Ishikawa (cell line): ENCODE data around the gene COLQ.

ENCODE experiments used
- CEBPB ChIP-seq: IDR thresholded peaks from 2 replicates; pipeline ENCODE4 v1.6.1; 2012
- CREB1 ChIP-seq: IDR thresholded peaks from 2 replicates; pipeline ENCODE4 v1.6.1; 2012; ENCODE audit warnings: low read depth
- EGR1 ChIP-seq: IDR thresholded peaks from 2 replicates; pipeline ENCODE4 v1.6.1; 2012
- EP300 ChIP-seq: IDR thresholded peaks from 2 replicates; pipeline ENCODE4 v1.6.1; 2012; ENCODE audit warnings: borderline replicate concordance
- FOXM1 ChIP-seq: IDR thresholded peaks from 2 replicates; pipeline ENCODE4 v1.6.1; 2012; ENCODE audit warnings: low read depth, borderline replicate concordance
- MAX ChIP-seq: IDR thresholded peaks from 2 replicates; pipeline ENCODE4 v1.6.1; 2012
- NFIC ChIP-seq: IDR thresholded peaks from 2 replicates; pipeline ENCODE4 v1.6.1; 2012
- RAD21 ChIP-seq: IDR thresholded peaks from 2 replicates; pipeline ENCODE4 v1.6.1; 2012; ENCODE audit warnings: low read depth
- REST ChIP-seq: IDR thresholded peaks from 2 replicates; pipeline ENCODE4 v1.6.1; 2012; ENCODE audit warnings: low read depth, mild to moderate bottlenecking
- TAF1 ChIP-seq: IDR thresholded peaks from 2 replicates; pipeline ENCODE4 v1.6.1; 2012; ENCODE audit warnings: low read depth, mild to moderate bottlenecking
- TCF12 ChIP-seq: IDR thresholded peaks from 2 replicates; pipeline ENCODE4 v1.6.1; 2012; ENCODE audit warnings: low read depth
- TEAD4 ChIP-seq: IDR thresholded peaks from 2 replicates; pipeline ENCODE4 v1.6.1; 2012
- USF1 ChIP-seq: IDR thresholded peaks from 2 replicates; pipeline ENCODE4 v1.6.1; 2012
- YY1 ChIP-seq: IDR thresholded peaks from 2 replicates; pipeline ENCODE4 v1.6.1; 2012; ENCODE audit warnings: low read depth
- ZBTB7A ChIP-seq: IDR thresholded peaks from 2 replicates; pipeline ENCODE4 v1.6.1; 2012; ENCODE audit warnings: low read depth

Gene COLQ

GRCh38 chr3:15475161-15475560 is 46.3 kb downstream of the COLQ start:
- TF ChIP-seq YY1 (no peak), USF1 (no peak), TCF12 (no peak), EP300 (no peak), NFIC (no peak), CEBPB (no peak), MAX (no peak), ZBTB7A (no peak), TAF1 (no peak), CREB1 (no peak), TEAD4 (no peak)

- TF ChIP-seq TCF12 (no peak), ZBTB7A (no peak), CEBPB (no peak), REST (no peak), USF1 (no peak), YY1 (no peak), NFIC (no peak)
These were observed 49.6 kb downstream of the COLQ start for GRCh38 chr3:15471861-15472260.

GRCh38 chr3:15470849-15471248 is 50.7 kb downstream of the COLQ start:
- TF ChIP-seq RAD21 (no peak), CREB1 (no peak), TCF12 (no peak), TAF1 (no peak), YY1 (no peak), REST (no peak), ZBTB7A (no peak), CEBPB (no peak), MAX (no peak), USF1 (no peak), FOXM1 (no peak), TEAD4 (no peak), NFIC (no peak)

GRCh38 chr3:15470261-15470660 is 51.2 kb downstream of the COLQ start:
- TF ChIP-seq USF1 = no peak

- TF ChIP-seq ZBTB7A (no peak), EGR1 (no peak), CREB1 (no peak), MAX (no peak), EP300 (no peak), TEAD4 (no peak), USF1 (no peak), YY1 (no peak), TCF12 (no peak), NFIC (no peak), REST (no peak)
These were observed 54.0 kb downstream of the COLQ start for GRCh38 chr3:15467227-15468181.
